Suprapubic skin (tissue), 3 donors: ENCODE measurements around the gene DDR2.

Experiments used
- POLR2A ChIP-seq, 2 donors: fragments of 450-650 bp; IDR thresholded peaks; one replicate each; pipeline ENCODE4 v1.6.1; 2017; ENCODE audit warnings: antibody characterized with exemption in 2 of 2, mild to moderate bottlenecking in 2 of 2, moderate library complexity in 2 of 2
- TF ChIP-seq, protein P1 (sequence below), 2 donors: fragments of 200-600 bp in 1 of 2; fragments of 450-650 bp in 1 of 2; sonication (generic) in 1 of 2; IDR thresholded peaks; one replicate each; pipeline ENCODE4 v1.5.1; 2016 to 2019; ENCODE audit warnings: antibody characterized with exemption in 2 of 2, mild to moderate bottlenecking in 1 of 2, moderate library complexity in 1 of 2

DNA sequence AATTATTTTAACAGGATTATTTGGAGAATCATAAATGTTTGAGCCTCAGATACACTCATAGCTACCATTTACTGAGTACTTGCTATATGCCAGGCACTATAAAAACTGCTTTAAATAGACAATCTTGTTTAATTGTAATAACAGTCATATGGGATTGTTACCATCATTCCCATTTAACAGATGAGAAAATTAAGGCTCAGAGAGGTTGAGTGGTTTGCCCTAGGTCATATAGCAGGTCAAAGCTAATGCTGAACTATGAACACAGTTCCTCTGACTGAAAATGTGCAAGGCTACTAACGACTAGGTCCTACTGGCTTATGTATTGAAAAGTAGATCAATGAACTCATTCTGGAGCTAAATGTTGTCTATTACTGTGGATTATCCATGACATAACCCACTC, 63.4 kb downstream of the DDR2 start:
- no peak for TF ChIP-seq POLR2A (IDR thresholded peaks at IDR 0.05)
- TF ChIP-seq, protein P1, sequence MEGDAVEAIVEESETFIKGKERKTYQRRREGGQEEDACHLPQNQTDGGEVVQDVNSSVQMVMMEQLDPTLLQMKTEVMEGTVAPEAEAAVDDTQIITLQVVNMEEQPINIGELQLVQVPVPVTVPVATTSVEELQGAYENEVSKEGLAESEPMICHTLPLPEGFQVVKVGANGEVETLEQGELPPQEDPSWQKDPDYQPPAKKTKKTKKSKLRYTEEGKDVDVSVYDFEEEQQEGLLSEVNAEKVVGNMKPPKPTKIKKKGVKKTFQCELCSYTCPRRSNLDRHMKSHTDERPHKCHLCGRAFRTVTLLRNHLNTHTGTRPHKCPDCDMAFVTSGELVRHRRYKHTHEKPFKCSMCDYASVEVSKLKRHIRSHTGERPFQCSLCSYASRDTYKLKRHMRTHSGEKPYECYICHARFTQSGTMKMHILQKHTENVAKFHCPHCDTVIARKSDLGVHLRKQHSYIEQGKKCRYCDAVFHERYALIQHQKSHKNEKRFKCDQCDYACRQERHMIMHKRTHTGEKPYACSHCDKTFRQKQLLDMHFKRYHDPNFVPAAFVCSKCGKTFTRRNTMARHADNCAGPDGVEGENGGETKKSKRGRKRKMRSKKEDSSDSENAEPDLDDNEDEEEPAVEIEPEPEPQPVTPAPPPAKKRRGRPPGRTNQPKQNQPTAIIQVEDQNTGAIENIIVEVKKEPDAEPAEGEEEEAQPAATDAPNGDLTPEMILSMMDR (IDR thresholded peaks at IDR 0.05): no peak
